ENCODE data around the gene CCDC12. TPM values are rescaled to one million over a fixed set of nuclear protein-coding genes. Genes with fewer than 3 reads are reported as not detected.

CCDC12 gene
- total and polyA plus RNA-seq, 2 of the 13 experiments (the other 11 are each of a cell fraction or from before 2014, with no cell fraction given), result 30.1 to 49.5 TPM

- Histone ChIP-seq H3K9ac (ENCODE audit: insufficient read depth, low read depth, low read length) (no peak overlapping the region), H3K27ac (ENCODE audit: extremely low read length, insufficient read depth, low read length) (no peak overlapping the region), H3K27me3 (ENCODE audit: control insufficient read depth in 1 of 2, insufficient read depth in 2 of 2, low read length in 2 of 2) (no peaks in the 10 kb centered on the region), H3K4me3 (replicated peaks in 1 of 3; ENCODE audit: insufficient read depth in 1 of 3, low read depth in 2 of 3, low read length in 3 of 3) (no peak overlapping the region), H4K20me1 (ENCODE audit: insufficient read depth, low read length) (peaks cover 66% of the 10 kb centered on the region), H2AFZ (ENCODE audit: low read length) (no peak overlapping the region), H3K79me2 (ENCODE audit: insufficient read depth, low read length) (peaks cover 80% of the 10 kb centered on the region), H3K4me2 (ENCODE audit: low read depth, low read length) (no peak overlapping the region), H3K4me1 (ENCODE audit: insufficient read depth, low read length) (peaks cover 83% of the 10 kb centered on the region), H3K36me3 (replicated peaks in 1 of 2; ENCODE audit: control insufficient read depth in 1 of 2, insufficient read depth in 2 of 2, low read length in 2 of 2) (peaks cover 4 to 22% of the 10 kb centered on the region in 2 experiments; a peak in 4 of 5 replicates), H3K9me3 (ENCODE audit: low read length) (no peaks in the 10 kb centered on the region)
- ChIA-PET POLR2A (no interaction called here), CTCF (ENCODE audit: low intra/inter-chr PET ratio, low total read pairs) (no interaction called here)
- ATAC-seq (no peak), DNase-seq (ENCODE audit: low spot score) (no peak), FAIRE-seq (no peak)
- TF ChIP-seq ZNF235 (CRISPR knock-in tag; IDR thresholded peaks at IDR 0.05; ENCODE audit: borderline replicate concordance) (no peak), ZNF660 (CRISPR knock-in tag; IDR thresholded peaks at IDR 0.05; ENCODE audit: borderline replicate concordance, low read depth) (no peak), ZNF34 (CRISPR knock-in tag; IDR thresholded peaks at IDR 0.05; ENCODE audit: borderline replicate concordance) (no peak), YEATS4 (CRISPR knock-in tag; IDR thresholded peaks at IDR 0.05; ENCODE audit: borderline replicate concordance) (no peak), ONECUT2 (CRISPR knock-in tag; IDR thresholded peaks at IDR 0.05) (no peak), NBN (conservative IDR thresholded peaks at IDR 0.05) (no peak), ZNF512B (CRISPR knock-in tag; IDR thresholded peaks at IDR 0.05; ENCODE audit: borderline replicate concordance) (no peak), NCOA5 (CRISPR knock-in tag; IDR thresholded peaks at IDR 0.05) (no peak), PTBP1 (IDR thresholded peaks at IDR 0.05; ENCODE audit: low read depth, low read length, poor library complexity, severe bottlenecking) (no peak), JUN (CRISPR knock-in tag; IDR thresholded peaks at IDR 0.05) (no peak), KLF13 (CRISPR knock-in tag; IDR thresholded peaks at IDR 0.05) (no peak), ZNF264 (CRISPR knock-in tag; IDR thresholded peaks at IDR 0.05) (no peak), ZNF224 (CRISPR knock-in tag; IDR thresholded peaks at IDR 0.05) (no peak)
- 95% methylated on average over 1 of the region's 1 CpG for WGBS (ENCODE audit: low lambda C conversion rate)
- intact Hi-C loops (cut with micrococcal nuclease; ENCODE audit: unreplicated experiment) (no loop called here), in situ Hi-C loops (cut with HindIII; ENCODE audit: extremely low pct_ligation_motif_present, low pct_unique_long_range_greater_than_20kb) (no loop called here)
- no TSS peak for BruUV-seq (replicated peaks)
These were observed 14.1 kb downstream of the CCDC12 start for GRCh38 chr3:46962427-46962826.
